ENCODE results near the gene ATP6V1G3.

The ATP6V1G3 gene

GRCh38 chr1:198496216-198497143 is 44.0 kb downstream of the ATP6V1G3 start:
- no peaks in the 10 kb centered on the region for H3K4me1 ChIP-seq (ENCODE audit: control insufficient read depth, insufficient read depth, low read length)
- 100% methylated on average over 1 of the region's 6 CpGs for WGBS (ENCODE audit: insufficient coverage, insufficient read length)
- DNase-seq (ENCODE audit: low read depth, low spot score) = no peak
- no peaks in the 10 kb centered on the region for H3K27me3 ChIP-seq (ENCODE audit: control insufficient read depth, insufficient read depth, low read length)
- H3K27ac ChIP-seq (ENCODE audit: low read length) = no peak overlapping the region
- H3K36me3 ChIP-seq (ENCODE audit: control insufficient read depth, insufficient read depth, low read length) = no peaks in the 10 kb centered on the region
- no peak overlapping the region for H3K4me3 ChIP-seq (ENCODE audit: low read length)
- no peaks in the 10 kb centered on the region; the same call in 1 of the 2 replicates for H3K9me3 ChIP-seq (ENCODE audit: control insufficient read depth, insufficient read depth, low read length)

- DNase-seq (ENCODE audit: low read depth, low spot score) = no peak
- Histone ChIP-seq H3K9me3 (ENCODE audit: control insufficient read depth, insufficient read depth, low read length) (no peaks in the 10 kb centered on the region; the same call in 1 of the 2 replicates), H3K4me3 (ENCODE audit: low read length) (no peak overlapping the region), H3K27ac (ENCODE audit: low read length) (no peak overlapping the region), H3K27me3 (ENCODE audit: control insufficient read depth, insufficient read depth, low read length) (no peaks in the 10 kb centered on the region), H3K36me3 (ENCODE audit: control insufficient read depth, insufficient read depth, low read length) (no peaks in the 10 kb centered on the region), H3K4me1 (ENCODE audit: control insufficient read depth, insufficient read depth, low read length) (no peaks in the 10 kb centered on the region)
- no CpG with 5 or more reads among the region's 3 CpGs for WGBS (ENCODE audit: insufficient coverage, insufficient read length)
Measured at GRCh38 chr1:198495631-198496030, 44.8 kb downstream of the ATP6V1G3 start.

GRCh38 chr1:198494658-198495103 is 45.8 kb downstream of the ATP6V1G3 start:
- no CpG with 5 or more reads among the region's 13 CpGs for WGBS (ENCODE audit: insufficient coverage, insufficient read length)
- Histone ChIP-seq H3K4me3 (ENCODE audit: low read length) (no peak overlapping the region), H3K9me3 (ENCODE audit: control insufficient read depth, insufficient read depth, low read length) (no peaks in the 10 kb centered on the region; the same call in 1 of the 2 replicates), H3K36me3 (ENCODE audit: control insufficient read depth, insufficient read depth, low read length) (no peaks in the 10 kb centered on the region), H3K4me1 (ENCODE audit: control insufficient read depth, insufficient read depth, low read length) (no peaks in the 10 kb centered on the region), H3K27me3 (ENCODE audit: control insufficient read depth, insufficient read depth, low read length) (no peaks in the 10 kb centered on the region), H3K27ac (ENCODE audit: low read length) (no peak overlapping the region)
- DNase-seq (ENCODE audit: low read depth, low spot score) = no peak

GRCh38 chr1:198494139-198494538 is 46.3 kb downstream of the ATP6V1G3 start:
- Histone ChIP-seq H3K27ac (ENCODE audit: low read length) (no peak overlapping the region), H3K4me1 (ENCODE audit: control insufficient read depth, insufficient read depth, low read length) (no peaks in the 10 kb centered on the region), H3K27me3 (ENCODE audit: control insufficient read depth, insufficient read depth, low read length) (no peaks in the 10 kb centered on the region), H3K4me3 (ENCODE audit: low read length) (no peak overlapping the region), H3K9me3 (ENCODE audit: control insufficient read depth, insufficient read depth, low read length) (no peaks in the 10 kb centered on the region; the same call in 1 of the 2 replicates), H3K36me3 (ENCODE audit: control insufficient read depth, insufficient read depth, low read length) (no peaks in the 10 kb centered on the region)
- no CpG with 5 or more reads among the region's 5 CpGs for WGBS (ENCODE audit: insufficient coverage, insufficient read length)
- no peak for DNase-seq (ENCODE audit: low read depth, low spot score)

GRCh38 chr1:198493329-198493728 is 47.2 kb downstream of the ATP6V1G3 start:
- H3K4me3 ChIP-seq (ENCODE audit: low read length) = no peak overlapping the region
- WGBS (ENCODE audit: insufficient coverage, insufficient read length) = no CpG with 5 or more reads among the region's 10 CpGs
- no peak overlapping the region for H3K27ac ChIP-seq (ENCODE audit: low read length)
- no peaks in the 10 kb centered on the region for H3K4me1 ChIP-seq (ENCODE audit: control insufficient read depth, insufficient read depth, low read length)
- no peaks in the 10 kb centered on the region for H3K27me3 ChIP-seq (ENCODE audit: control insufficient read depth, insufficient read depth, low read length)
- DNase-seq (ENCODE audit: low read depth, low spot score) = no peak
- no peaks in the 10 kb centered on the region for H3K36me3 ChIP-seq (ENCODE audit: control insufficient read depth, insufficient read depth, low read length)
- H3K9me3 ChIP-seq (ENCODE audit: control insufficient read depth, insufficient read depth, low read length) = no peaks in the 10 kb centered on the region; the same call in 1 of the 2 replicates

GRCh38 chr1:198492872-198493271 is 47.6 kb downstream of the ATP6V1G3 start:
- DNase-seq (ENCODE audit: low read depth, low spot score) = no peak
- H3K27ac ChIP-seq (ENCODE audit: low read length) = no peak overlapping the region
- H3K4me3 ChIP-seq (ENCODE audit: low read length) = no peak overlapping the region
- H3K4me1 ChIP-seq (ENCODE audit: control insufficient read depth, insufficient read depth, low read length) = no peaks in the 10 kb centered on the region
- no CpG with 5 or more reads among the region's 1 CpG for WGBS (ENCODE audit: insufficient coverage, insufficient read length)
- H3K36me3 ChIP-seq (ENCODE audit: control insufficient read depth, insufficient read depth, low read length) = no peaks in the 10 kb centered on the region
- no peaks in the 10 kb centered on the region; the same call in 1 of the 2 replicates for H3K9me3 ChIP-seq (ENCODE audit: control insufficient read depth, insufficient read depth, low read length)
- H3K27me3 ChIP-seq (ENCODE audit: control insufficient read depth, insufficient read depth, low read length) = no peaks in the 10 kb centered on the region

GRCh38 chr1:198491596-198491995 is 48.9 kb downstream of the ATP6V1G3 start:
- no peaks in the 10 kb centered on the region for H3K9me3 ChIP-seq (ENCODE audit: control insufficient read depth, insufficient read depth, low read length)

GRCh38 chr1:198491028-198491427 is 49.5 kb downstream of the ATP6V1G3 start:
- WGBS (ENCODE audit: insufficient coverage, insufficient read length) = 100% methylated on average over 1 of the region's 6 CpGs
- Histone ChIP-seq H3K9me3 (ENCODE audit: control insufficient read depth, insufficient read depth, low read length) (no peaks in the 10 kb centered on the region), H3K36me3 (ENCODE audit: control insufficient read depth, insufficient read depth, low read length) (no peaks in the 10 kb centered on the region), H3K27me3 (ENCODE audit: control insufficient read depth, insufficient read depth, low read length) (no peaks in the 10 kb centered on the region), H3K4me1 (ENCODE audit: control insufficient read depth, insufficient read depth, low read length) (no peaks in the 10 kb centered on the region), H3K4me3 (ENCODE audit: low read length) (no peak overlapping the region), H3K27ac (ENCODE audit: low read length) (no peak overlapping the region)
- DNase-seq (ENCODE audit: low read depth, low spot score) = no peak

More at GRCh38 chr1:198491596-198491995, 48.9 kb downstream of the ATP6V1G3 start:
- Histone ChIP-seq H3K4me1 (ENCODE audit: control insufficient read depth, insufficient read depth, low read length) (no peaks in the 10 kb centered on the region), H3K4me3 (ENCODE audit: low read length) (no peak overlapping the region), H3K36me3 (ENCODE audit: control insufficient read depth, insufficient read depth, low read length) (no peaks in the 10 kb centered on the region), H3K27ac (ENCODE audit: low read length) (no peak overlapping the region), H3K27me3 (ENCODE audit: control insufficient read depth, insufficient read depth, low read length) (no peaks in the 10 kb centered on the region)
- DNase-seq (ENCODE audit: low read depth, low spot score) = no peak
- whole genome bisulfite sequencing (ENCODE audit: insufficient coverage, insufficient read length) = no CpG with 5 or more reads among the region's 3 CpGs

GRCh38 chr1:198490224-198490623 is 50.3 kb downstream of the ATP6V1G3 start:
- no peaks in the 10 kb centered on the region for H3K9me3 ChIP-seq (ENCODE audit: control insufficient read depth, insufficient read depth, low read length)
- H3K4me3 ChIP-seq (ENCODE audit: low read length) = no peak overlapping the region
- no peaks in the 10 kb centered on the region for H3K36me3 ChIP-seq (ENCODE audit: control insufficient read depth, insufficient read depth, low read length)
- no CpG with 5 or more reads among the region's 1 CpG for WGBS (ENCODE audit: insufficient coverage, insufficient read length)
- H3K4me1 ChIP-seq (ENCODE audit: control insufficient read depth, insufficient read depth, low read length) = no peaks in the 10 kb centered on the region
- H3K27ac ChIP-seq (ENCODE audit: low read length) = no peak overlapping the region
- H3K27me3 ChIP-seq (ENCODE audit: control insufficient read depth, insufficient read depth, low read length) = no peaks in the 10 kb centered on the region
- DNase-seq (ENCODE audit: low read depth, low spot score) = no peak

GRCh38 chr1:198486903-198487302 is 53.6 kb downstream of the ATP6V1G3 start:
- no peak for DNase-seq (ENCODE audit: low read depth, low spot score)
- H3K9me3 ChIP-seq (ENCODE audit: control insufficient read depth, insufficient read depth, low read length) = no peaks in the 10 kb centered on the region

GRCh38 chr1:198483645-198484044 is 56.8 kb downstream of the ATP6V1G3 start:
- no peaks in the 10 kb centered on the region for H3K27me3 ChIP-seq (ENCODE audit: control insufficient read depth, insufficient read depth, low read length)
- H3K9me3 ChIP-seq (ENCODE audit: control insufficient read depth, insufficient read depth, low read length) = no peaks in the 10 kb centered on the region
- H3K36me3 ChIP-seq (ENCODE audit: control insufficient read depth, insufficient read depth, low read length) = no peaks in the 10 kb centered on the region
- no peak overlapping the region for H3K27ac ChIP-seq (ENCODE audit: low read length)
- H3K4me3 ChIP-seq (ENCODE audit: low read length) = no peak overlapping the region
- no peak for DNase-seq (ENCODE audit: low read depth, low spot score)
- no peaks in the 10 kb centered on the region for H3K4me1 ChIP-seq (ENCODE audit: control insufficient read depth, insufficient read depth, low read length)

More at GRCh38 chr1:198486903-198487302, 53.6 kb downstream of the ATP6V1G3 start:
- Histone ChIP-seq H3K27me3 (ENCODE audit: control insufficient read depth, insufficient read depth, low read length) (no peaks in the 10 kb centered on the region), H3K4me3 (ENCODE audit: low read length) (no peak overlapping the region), H3K36me3 (ENCODE audit: control insufficient read depth, insufficient read depth, low read length) (no peaks in the 10 kb centered on the region), H3K4me1 (ENCODE audit: control insufficient read depth, insufficient read depth, low read length) (no peaks in the 10 kb centered on the region), H3K27ac (ENCODE audit: low read length) (no peak overlapping the region)

Data from iPS DF 6.9 (cell line).